Measurements from ENCODE around the gene PAX2. TPM values are rescaled to one million over a fixed set of nuclear protein-coding genes. Genes with fewer than 3 reads are reported as not detected.

PAX2 gene
- total and polyA plus RNA-seq, 2 of the 13 experiments (the other 11 are each of a cell fraction or from before 2014, with no cell fraction given): not detected

GRCh38 chr10:100875484-100876166 is 130.2 kb downstream of the PAX2 start (continued):
- TF ChIP-seq, protein P1, sequence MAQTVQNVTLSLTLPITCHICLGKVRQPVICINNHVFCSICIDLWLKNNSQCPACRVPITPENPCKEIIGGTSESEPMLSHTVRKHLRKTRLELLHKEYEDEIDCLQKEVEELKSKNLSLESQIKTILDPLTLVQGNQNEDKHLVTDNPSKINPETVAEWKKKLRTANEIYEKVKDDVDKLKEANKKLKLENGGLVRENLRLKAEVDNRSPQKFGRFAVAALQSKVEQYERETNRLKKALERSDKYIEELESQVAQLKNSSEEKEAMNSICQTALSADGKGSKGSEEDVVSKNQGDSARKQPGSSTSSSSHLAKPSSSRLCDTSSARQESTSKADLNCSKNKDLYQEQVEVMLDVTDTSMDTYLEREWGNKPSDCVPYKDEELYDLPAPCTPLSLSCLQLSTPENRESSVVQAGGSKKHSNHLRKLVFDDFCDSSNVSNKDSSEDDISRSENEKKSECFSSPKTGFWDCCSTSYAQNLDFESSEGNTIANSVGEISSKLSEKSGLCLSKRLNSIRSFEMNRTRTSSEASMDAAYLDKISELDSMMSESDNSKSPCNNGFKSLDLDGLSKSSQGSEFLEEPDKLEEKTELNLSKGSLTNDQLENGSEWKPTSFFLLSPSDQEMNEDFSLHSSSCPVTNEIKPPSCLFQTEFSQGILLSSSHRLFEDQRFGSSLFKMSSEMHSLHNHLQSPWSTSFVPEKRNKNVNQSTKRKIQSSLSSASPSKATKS (CRISPR knock-in tag; IDR thresholded peaks at IDR 0.05): no peak
- TF ChIP-seq ZNF574 (CRISPR knock-in tag; IDR thresholded peaks at IDR 0.05): peak; percentile 33
- TF ChIP-seq ZNF24 (IDR thresholded peaks at IDR 0.05): no peak
- TF ChIP-seq CBX2 (IDR thresholded peaks at IDR 0.05; ENCODE audit: low read depth, low read length): no peak
- TF ChIP-seq CBX2 (CRISPR knock-in tag; IDR thresholded peaks at IDR 0.05; ENCODE audit: low read depth): no peak
- TF ChIP-seq ARNTL (CRISPR knock-in tag; IDR thresholded peaks at IDR 0.05): peak; percentile 41; the same call in 1 of the 2 replicates
- TF ChIP-seq ZNF687 (CRISPR knock-in tag; IDR thresholded peaks at IDR 0.05): no peak
- no peak for TF ChIP-seq ZFYVE20 (CRISPR knock-in tag; IDR thresholded peaks at IDR 0.05; ENCODE audit: borderline replicate concordance, low read depth)
- TF ChIP-seq IRF2 (CRISPR knock-in tag; IDR thresholded peaks at IDR 0.05): peak; percentile 60
- TF ChIP-seq HMG20A (CRISPR knock-in tag; IDR thresholded peaks at IDR 0.05; ENCODE audit: borderline replicate concordance): peak; percentile 81; the same call in 1 of the 2 replicates
- no peak for TF ChIP-seq ZMAT3 (CRISPR knock-in tag; conservative IDR thresholded peaks at IDR 0.05)
- TF ChIP-seq HDAC2 (CRISPR knock-in tag; IDR thresholded peaks at IDR 0.05): peak; percentile 55
- TF ChIP-seq STAG1 (CRISPR knock-in tag; IDR thresholded peaks at IDR 0.05): peak; percentile 11
- no peak for TF ChIP-seq AHR (CRISPR knock-in tag; IDR thresholded peaks at IDR 0.05)
- no peak for TF ChIP-seq CC2D1A (CRISPR knock-in tag; IDR thresholded peaks at IDR 0.05)
- no peak for TF ChIP-seq GLI4 (CRISPR knock-in tag; IDR thresholded peaks at IDR 0.05; ENCODE audit: borderline replicate concordance)

Measured in HepG2 (cell line).